Lower leg skin (tissue), 4 donors: ENCODE measurements around the gene SPATC1L. TPM values are rescaled to one million over a fixed set of nuclear protein-coding genes. Genes with fewer than 3 reads are reported as not detected.

Experiments
- DNase-seq, 2 donors: peaks; one replicate each; pipeline ENCODE4 v3.0.0-alpha.2; 2019; ENCODE audit warnings: low spot score in 2 of 2
- H3K4me3 ChIP-seq: fragments of 200-600 bp; sonication (generic); 2 replicates; pipeline ENCODE4 v1.5.1; 2017; ENCODE audit warnings: mild to moderate bottlenecking, low read depth; ENCODE audit not compliant: poor library complexity, severe bottlenecking
- POLR2A ChIP-seq, 2 donors: fragments of 450-650 bp; IDR thresholded peaks; one replicate each; pipeline ENCODE4 v1.6.1; 2016 to 2017; ENCODE audit warnings: antibody characterized with exemption in 2 of 2, mild to moderate bottlenecking in 1 of 2, moderate library complexity in 1 of 2
- WGBS, 2 donors: methylation state at CpG; one replicate each; pipeline ENCODE4 v1.1.5; 2018; 5-methylcytosine and 5-hydroxymethylcytosine counted together
- intact Hi-C: fragments of 100-400 bp; cut with DNase I; formaldehyde crosslinking; loops from one replicate; pipeline ENCODE4 v1.15.0; 2023; ENCODE audit warnings: low total_unique reads
- total RNA-seq, 4 donors: library from RNA; depleted of rRNA; stranded (reverse); fragments of >200 nt; gene quantifications; one replicate each; pipeline ENCODE4 v1.1.0, GENCODE V29; 2016
- TF ChIP-seq, protein P1 (sequence below), 3 donors: fragments of 450-650 bp; IDR thresholded peaks; one replicate each; pipeline ENCODE4 v1.5.1; 2016; ENCODE audit warnings: antibody characterized with exemption in 3 of 3, mild to moderate bottlenecking in 3 of 3, moderate library complexity in 2 of 3

Gene SPATC1L
- total RNA-seq, 4 donors from 2014 or later, result 2.1 to 7.5 (median 4.0) TPM

DNA sequence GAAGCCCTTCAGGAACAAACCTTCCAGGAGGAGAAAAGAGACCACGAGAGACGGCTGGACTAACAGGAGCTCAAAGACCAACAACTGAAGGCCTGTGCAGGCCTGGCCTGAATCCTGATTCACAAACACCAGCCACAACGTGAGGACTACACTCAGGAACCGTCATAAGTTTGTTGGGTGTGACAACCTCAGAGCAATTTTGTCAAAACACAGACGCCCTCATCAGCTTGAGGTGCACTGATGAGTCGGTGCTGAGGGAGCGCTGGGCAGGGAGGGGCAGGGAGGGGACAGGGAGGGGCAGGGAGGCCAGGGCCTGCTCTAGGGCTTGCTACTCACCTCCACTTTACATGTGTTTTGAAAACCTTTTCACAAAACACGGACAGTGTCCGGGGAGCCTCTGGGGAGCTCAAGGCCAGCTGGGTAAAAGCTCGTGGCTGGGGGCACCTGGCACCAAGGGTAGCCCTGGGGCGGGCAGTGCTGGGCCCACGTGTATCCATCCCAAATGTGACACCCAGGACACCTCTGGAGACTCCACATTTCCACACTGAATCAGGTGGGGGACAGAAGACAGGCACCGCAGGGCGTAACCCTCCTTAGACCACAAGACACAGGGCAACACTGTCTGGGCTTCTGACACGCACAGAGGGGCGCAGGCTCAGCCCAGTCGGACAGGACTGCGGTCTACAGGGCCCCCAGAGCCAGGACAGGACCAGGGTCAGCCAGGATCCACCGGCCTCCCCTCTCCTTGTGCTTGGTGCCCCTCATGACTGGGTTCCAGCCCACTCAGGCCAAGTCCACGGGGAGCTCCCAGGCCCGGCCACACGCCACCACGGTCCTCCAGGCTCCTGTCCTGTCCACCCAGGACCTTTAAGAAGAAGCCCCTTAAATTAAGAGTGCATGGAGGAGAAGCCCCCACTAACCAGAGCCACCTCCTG lies 27.8 kb upstream of the SPATC1L start:
- H3K4me3 ChIP-seq, result no peak overlapping the region
- peak in 1 of 2 donors; percentile 75 for DNase-seq
- 76 to 77% methylated on average over 14 to 20 of the region's 23 CpGs for WGBS, 2 donors
- no peak for TF ChIP-seq POLR2A (IDR thresholded peaks at IDR 0.05)
- TF ChIP-seq, protein P1, sequence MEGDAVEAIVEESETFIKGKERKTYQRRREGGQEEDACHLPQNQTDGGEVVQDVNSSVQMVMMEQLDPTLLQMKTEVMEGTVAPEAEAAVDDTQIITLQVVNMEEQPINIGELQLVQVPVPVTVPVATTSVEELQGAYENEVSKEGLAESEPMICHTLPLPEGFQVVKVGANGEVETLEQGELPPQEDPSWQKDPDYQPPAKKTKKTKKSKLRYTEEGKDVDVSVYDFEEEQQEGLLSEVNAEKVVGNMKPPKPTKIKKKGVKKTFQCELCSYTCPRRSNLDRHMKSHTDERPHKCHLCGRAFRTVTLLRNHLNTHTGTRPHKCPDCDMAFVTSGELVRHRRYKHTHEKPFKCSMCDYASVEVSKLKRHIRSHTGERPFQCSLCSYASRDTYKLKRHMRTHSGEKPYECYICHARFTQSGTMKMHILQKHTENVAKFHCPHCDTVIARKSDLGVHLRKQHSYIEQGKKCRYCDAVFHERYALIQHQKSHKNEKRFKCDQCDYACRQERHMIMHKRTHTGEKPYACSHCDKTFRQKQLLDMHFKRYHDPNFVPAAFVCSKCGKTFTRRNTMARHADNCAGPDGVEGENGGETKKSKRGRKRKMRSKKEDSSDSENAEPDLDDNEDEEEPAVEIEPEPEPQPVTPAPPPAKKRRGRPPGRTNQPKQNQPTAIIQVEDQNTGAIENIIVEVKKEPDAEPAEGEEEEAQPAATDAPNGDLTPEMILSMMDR (IDR thresholded peaks at IDR 0.05), result no peak
- intact Hi-C loops, result no loop called here

GRCh38 chr21:46211376-46211775 lies 27.1 kb upstream of the SPATC1L start:
- WGBS, 2 donors, result 90 to 92% methylated on average over 7 of the region's 7 CpGs
- TF ChIP-seq POLR2A (IDR thresholded peaks at IDR 0.05), result no peak
- TF ChIP-seq, protein P1 (IDR thresholded peaks at IDR 0.05), result no peak
- H3K4me3 ChIP-seq, result no peak overlapping the region
- DNase-seq, result no peak
- intact Hi-C loops, result no loop called here

- no peak for DNase-seq
- TF ChIP-seq, protein P1 (IDR thresholded peaks at IDR 0.05), result no peak
- TF ChIP-seq POLR2A (IDR thresholded peaks at IDR 0.05), result no peak
- H3K4me3 ChIP-seq, result no peak overlapping the region
- WGBS, 2 donors, result 88 to 93% methylated on average over 11 to 12 of the region's 16 CpGs
- intact Hi-C loops, result no loop called here
These were observed 26.3 kb upstream of the SPATC1L start for GRCh38 chr21:46210378-46211136.

DNA sequence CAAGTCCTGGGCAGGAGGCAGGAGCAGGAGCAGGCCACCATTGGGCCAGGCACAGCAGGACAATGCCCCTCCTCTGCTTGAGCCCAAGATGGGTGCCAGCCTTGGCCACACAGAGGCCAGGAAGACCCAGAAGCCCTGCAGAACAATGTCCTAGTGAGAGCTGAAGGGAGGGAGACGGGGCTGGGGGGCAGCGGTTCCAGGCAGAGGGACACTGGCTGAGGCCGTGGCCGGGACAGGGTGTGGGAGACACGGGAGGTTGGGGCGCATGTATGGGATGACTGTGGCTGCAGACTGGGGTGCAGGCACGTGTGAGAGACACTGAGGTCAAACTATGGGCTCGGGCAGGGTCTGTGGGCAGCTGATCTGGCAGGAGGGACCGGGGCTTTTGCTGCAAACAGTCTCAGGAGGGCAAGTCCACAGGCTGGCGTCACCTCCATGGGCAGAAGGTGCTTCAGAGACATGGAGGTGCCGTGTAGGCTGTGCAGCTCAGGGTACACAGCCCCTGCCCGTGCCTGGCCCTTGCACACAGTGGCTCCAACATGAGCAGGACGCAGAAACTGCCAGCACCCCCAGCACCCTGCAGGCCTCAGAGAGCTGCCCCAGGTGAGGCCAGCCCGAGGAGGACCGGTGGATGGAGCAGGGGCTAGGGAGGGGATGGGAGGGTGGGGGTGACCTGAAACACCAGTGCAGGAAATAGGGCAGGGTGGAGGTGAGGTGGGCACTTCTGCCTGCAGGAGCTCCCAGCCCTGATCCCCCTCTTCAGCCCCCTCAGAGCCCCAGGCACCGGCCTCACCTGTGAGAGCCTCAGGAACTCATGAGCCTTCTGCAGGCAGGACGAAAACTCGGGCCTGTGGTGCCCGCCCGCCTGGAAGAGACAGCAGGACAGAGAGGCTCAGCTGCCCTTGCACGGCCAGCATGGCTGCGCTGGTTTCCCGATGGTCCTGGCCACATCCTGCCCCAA lies 24.8 kb upstream of the SPATC1L start:
- TF ChIP-seq, protein P1 (IDR thresholded peaks at IDR 0.05), result no peak
- no peak for TF ChIP-seq POLR2A (IDR thresholded peaks at IDR 0.05)
- intact Hi-C loops, result no loop called here
- DNase-seq, result no peak
- WGBS, 2 donors, result 91 to 94% methylated on average over 18 to 21 of the region's 23 CpGs
- no peak overlapping the region for H3K4me3 ChIP-seq

DNA sequence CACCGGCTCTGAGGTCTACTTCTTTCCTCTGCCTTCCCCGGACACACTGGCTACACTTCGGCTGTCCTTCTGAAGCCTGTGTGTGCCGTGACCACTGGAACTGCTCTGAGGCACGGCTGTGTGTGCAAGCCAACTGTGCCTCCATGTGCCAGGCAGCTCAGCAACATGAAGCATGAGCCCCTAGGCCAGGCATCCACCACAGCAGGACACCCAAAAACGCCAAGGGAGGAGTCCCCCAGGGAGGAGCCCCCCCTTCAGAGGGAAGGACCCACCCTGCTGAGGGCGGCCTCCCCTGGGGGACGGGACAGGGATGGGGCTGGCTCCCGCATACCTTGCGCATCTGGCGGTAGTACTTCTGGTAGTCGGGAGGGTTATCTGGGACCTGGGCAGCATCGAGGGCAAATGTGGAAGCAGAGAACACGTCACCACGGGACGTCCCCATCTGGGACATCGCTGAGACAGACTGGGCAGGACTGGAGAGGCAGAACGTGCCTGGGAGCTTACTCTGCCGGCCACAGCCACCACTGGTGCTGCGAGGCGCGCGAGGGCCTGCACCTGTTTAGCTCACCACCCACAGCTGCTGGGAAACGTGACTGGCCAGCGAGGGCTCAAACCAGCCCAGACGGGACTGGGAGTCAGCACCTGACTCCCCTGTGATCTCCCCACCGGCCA lies 23.8 kb upstream of the SPATC1L start:
- no peak for DNase-seq
- no peak overlapping the region for H3K4me3 ChIP-seq
- no peak for TF ChIP-seq POLR2A (IDR thresholded peaks at IDR 0.05)
- TF ChIP-seq, protein P1 (IDR thresholded peaks at IDR 0.05), result no peak
- intact Hi-C loops, result no loop called here
- 89 to 91% methylated on average over 19 to 26 of the region's 27 CpGs for WGBS, 2 donors
